CD1c-positive myeloid dendritic cell (primary cell): Measurements from ENCODE around the gene MAML3.

Experiments
- DNase-seq: peaks from one replicate; pipeline ENCODE4 v3.0.0-alpha.2; 2016; ENCODE audit errors: extremely low spot score

MAML3 gene

DNA sequence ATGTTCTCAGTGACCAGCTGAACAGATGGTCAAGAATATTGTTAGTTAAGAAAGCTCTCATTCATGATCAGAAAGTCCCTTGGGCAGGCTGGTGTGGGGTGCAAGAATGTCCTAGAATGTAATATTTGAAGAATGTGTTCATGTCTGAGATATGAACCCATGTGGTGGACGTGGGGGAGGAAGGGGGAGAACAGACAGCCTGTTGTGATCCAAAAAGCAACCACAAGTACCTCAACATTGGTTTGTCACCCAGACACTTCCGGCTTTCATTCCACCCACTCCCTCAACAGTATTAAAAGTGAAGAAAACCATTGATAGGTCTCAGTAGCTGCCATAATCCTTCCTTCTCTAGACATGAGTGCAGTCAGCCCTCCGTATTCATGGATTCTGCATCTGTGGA lies 82.2 kb downstream of the MAML3 start:
- peak; percentile 77 for DNase-seq

- DNase-seq, result no peak
Measured at GRCh38 chr4:140070973-140071372, 83.0 kb downstream of the MAML3 start.

DNA sequence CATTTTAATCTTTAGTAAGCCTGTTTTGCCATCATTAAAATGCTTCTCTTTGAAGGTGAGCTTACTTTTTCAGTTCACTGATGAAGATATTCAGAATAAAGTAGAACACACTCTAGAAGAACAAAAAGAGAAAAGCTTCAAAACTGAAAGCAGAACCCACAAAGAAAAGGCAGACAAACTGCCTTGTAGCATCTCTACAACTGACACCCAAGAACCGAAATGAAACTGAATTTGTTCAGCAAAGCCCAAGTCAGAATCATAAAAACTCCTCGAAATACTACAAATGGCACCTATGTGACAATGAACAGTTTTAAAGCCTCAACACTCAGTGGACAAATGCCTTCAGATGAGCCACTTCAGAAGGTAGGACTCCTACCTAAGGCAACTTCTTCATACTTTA lies 83.6 kb downstream of the MAML3 start:
- peak; percentile 10 for DNase-seq

DNA sequence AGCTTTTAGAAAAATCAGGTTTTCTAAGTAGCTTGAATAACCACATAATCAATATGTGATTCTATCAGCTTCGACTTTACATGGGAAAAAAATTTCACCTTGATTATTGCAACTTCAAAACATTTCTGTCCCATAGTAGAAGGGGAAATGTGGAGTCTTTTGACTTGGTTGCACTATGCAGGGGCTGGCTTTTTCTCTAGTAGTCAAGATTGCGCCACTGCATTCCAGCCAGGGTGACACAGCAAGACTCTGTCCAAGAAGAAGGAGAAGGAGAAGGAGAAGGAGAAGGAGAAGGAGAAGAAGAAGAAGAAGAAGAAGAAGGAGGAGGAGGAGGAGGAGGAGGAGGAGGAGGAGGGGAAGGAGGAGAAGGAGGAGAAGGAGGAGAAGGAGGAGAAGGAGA lies 84.9 kb downstream of the MAML3 start:
- peak; percentile 20 for DNase-seq

GRCh38 chr4:140068271-140068670 lies 85.7 kb downstream of the MAML3 start:
- no peak for DNase-seq

DNA sequence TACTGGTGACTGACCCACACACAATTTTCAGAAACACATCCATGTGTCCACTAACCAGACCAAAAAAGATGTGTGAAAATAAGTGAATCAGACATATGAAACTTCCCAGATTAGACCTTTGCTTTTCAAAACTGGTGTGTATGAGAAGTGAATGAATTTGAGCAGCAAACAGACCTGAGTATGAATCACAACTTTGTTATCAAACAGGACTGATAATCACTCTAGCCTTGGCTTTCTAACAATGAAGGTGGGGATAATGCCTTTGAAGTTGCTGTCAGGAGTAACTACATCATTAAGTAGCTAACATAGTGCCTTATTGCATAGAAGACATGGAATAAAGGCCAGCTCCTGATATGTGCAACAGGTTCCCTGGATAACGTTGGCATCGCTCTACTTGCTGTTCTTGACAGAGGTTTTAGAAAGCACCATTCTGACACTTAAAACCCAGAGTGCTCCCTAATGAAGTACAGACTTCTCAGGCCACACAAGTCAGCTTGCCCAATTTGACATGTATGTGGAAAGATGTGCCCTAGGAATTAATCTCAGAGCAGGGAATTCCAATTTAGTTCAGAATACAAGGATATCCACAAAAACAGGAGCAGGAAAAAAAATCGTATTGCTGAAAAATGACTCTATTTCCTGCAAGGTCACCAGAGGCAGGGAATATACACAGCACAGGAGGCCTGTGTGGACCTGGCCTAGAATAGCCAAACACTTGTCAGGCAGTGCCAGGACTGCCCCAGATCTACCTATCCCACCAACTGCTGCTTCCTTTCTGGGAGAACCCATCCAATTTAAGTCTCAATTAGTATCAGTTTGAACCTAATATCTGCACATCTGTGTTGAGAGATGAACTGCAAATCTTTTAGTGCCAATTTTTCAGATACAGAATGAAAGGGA lies 87.7 kb downstream of the MAML3 start:
- no peak for DNase-seq

- DNase-seq, result no peak
Measured at GRCh38 chr4:140065393-140065792, 88.6 kb downstream of the MAML3 start.

DNA sequence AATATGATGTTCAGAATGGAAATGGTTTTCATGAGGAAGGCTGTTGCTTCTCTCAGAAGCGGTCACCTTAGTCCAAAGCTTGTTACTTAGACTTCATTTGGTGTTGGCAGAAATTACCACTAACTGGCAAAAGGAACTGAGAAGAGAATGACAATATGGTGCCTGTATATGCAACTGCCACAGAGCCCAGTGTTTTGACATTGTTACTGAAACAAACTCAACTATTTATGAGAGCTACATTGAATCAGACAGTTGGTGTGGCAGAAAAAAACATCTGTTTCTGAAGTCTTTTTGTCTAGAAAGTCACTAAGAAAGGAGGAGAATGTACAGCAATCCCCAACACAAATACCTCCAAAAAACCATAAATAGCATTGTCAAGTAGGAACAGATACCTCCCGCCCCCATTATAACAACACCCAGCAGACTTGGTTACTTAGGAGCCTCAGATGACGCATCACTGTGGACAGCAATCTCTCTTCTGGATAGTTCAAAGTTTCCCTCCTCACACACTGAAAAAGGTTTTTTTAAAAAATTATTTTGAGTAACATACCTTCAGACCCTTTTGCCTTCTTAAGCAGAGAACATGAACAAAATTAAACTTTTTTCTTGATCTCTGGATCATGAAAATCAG lies 92.2 kb downstream of the MAML3 start:
- DNase-seq, result peak; percentile 52

DNA sequence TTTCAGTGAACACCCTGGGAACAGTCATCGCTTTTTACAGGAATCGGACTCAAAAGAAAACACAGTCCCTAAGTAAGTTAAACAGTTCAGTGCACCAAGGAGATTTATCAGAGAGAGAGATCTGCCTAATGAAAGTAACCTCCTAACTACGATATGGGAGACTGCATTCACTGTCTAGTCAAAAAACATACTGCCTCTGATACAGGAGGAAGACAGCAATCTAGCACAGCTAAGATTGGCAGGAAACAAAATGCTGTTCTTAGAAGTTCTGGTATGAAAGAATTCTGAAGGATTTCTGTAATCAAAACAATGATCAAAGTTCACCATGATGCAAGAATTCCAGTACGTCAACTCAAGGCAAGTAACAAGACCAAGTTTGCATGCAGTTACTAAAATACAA lies 92.8 kb downstream of the MAML3 start:
- no peak for DNase-seq

- DNase-seq, result no peak
Measured at GRCh38 chr4:140059159-140059558, 94.8 kb downstream of the MAML3 start.

DNA sequence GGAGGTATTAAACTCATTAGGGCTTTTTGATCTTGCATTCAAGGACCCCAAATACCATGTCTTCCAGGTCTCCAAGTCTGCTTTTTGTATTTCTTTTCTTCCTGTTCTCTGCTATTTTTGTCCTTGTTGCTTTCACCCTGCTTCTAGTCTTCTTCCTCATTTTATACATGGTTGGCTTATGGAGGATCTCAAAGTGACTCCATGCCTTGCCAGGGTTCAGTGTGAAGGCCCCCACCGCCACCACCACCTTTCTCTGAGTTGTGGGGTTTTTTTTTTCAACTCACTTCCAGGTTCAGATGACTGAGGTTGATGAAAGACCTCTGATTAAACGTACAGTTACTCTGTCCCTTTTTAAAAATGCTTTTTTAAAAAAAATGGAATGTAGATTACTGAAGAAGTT lies 96.3 kb downstream of the MAML3 start:
- DNase-seq, result peak; percentile 26

- DNase-seq, result no peak
Measured at GRCh38 chr4:140056015-140056414, 98.0 kb downstream of the MAML3 start.

GRCh38 chr4:140054861-140055260 lies 99.1 kb downstream of the MAML3 start:
- DNase-seq, result no peak

DNA sequence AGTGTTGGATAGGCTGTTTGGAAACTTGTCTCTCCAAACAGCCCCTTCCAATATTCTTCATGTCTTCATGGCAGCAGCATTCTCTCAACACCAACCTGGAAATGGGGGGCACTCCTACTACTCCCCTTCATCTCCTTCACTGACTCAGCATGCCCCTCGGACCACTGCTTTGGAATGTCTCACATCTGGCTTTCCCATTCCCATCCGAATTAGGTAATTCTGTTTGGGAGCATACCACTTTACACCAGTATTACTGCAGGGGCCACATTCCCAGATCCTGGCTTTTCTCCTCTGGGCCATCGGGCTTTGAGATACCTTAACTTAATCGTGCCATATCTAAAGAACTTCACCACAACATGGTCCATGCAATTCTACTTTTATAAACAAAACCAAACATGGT lies 100.8 kb downstream of the MAML3 start:
- no peak for DNase-seq

- DNase-seq, result peak; percentile 46
Measured at GRCh38 chr4:140052050-140052449, 101.9 kb downstream of the MAML3 start.

GRCh38 chr4:140049849-140050637 lies 103.9 kb downstream of the MAML3 start:
- DNase-seq, result no peak

GRCh38 chr4:140049024-140049848 lies 104.7 kb downstream of the MAML3 start:
- DNase-seq, result peak; percentile 19

DNA sequence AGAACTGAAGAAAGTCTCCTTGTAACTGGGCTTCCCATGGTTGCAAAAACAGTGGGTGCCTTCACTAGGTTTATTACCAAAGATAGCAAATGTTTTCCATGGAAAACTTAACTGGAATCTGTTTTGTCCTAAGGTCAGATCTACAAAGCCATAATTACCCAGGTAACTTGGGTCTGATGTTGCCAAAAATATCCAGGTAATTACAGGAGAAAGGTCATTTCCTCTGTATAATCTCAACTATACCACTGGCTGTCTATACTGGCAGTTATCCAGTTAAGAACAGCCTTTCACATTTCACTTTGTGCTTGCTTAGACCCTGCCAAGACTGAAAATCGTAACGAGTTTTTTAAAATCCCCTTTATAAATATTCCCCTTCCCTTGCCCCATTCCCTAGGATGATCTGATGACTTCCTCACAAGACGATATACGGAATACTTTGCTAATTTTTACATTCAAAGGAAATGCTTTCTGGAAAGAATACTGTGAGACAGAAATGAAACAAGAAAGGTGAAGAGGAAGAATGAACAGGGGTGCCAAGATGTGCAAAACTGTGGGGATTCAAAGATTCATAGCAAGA lies 105.5 kb downstream of the MAML3 start:
- DNase-seq, result no peak

DNA sequence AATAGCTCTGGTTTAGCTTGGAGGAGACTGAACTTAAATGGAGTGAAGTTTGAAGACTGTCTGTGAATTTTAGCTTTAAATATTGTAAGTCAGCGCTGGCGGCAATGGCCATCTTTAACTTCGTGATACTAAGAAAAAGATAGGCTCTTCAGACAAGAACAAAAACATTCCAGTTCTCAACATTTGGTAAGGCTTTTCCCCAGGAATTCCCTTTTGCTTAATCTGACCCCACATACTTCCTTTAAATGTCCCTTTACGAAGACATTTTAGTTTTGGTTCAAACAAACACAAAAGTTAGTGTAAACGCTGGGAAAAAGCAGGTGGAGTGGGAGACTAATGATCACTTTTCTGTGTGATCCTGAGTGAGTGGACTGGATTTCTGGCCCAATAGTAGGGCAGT lies 106.2 kb downstream of the MAML3 start:
- no peak for DNase-seq

DNA sequence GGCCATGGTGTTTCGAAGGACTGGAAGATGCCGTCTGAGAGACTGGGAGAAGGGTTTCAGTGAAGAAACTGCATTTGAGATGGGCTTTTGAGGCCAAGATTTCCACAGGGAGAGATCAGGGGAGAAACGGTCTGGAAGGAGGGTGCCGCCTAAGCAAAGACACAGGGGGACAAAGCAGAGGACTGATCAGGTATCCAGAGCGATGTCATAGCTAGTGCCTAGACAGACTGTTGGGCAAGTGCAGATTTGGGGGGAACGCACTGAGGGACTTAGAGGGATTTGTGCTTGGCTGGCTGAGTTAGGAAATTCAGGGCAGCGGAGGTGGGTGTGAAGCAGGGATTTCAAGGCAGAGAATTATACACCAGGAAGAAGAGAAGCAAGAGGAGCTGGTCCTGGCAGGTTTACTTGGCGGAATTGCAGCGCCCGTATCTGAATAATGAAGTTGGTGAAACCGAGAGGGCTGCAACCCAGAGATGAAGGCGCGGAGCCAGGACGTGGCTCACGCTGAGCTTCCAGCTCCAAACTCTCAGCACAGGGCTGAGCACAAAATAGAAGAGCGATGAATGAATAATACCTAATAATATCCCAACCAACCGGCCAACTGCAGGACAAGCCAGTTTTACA lies 106.9 kb downstream of the MAML3 start:
- DNase-seq, result no peak

DNA sequence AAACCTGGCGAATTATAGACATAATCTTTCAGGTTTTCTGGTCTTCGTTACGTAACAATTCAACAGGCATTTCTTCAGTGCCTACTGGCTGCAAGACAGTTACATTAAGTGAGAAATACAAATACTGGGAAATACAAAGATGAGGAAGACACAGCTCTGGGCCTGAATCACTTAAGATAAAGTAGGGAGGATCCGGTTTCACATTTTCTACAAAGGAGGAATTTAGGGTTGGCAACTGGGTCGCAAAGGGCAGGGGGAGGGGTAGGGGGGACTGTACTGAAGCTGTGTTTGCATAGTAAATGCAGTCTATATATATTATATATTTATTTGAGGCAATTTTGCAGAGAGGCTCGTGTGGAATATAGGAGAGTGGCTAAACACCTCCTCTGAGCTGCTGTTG lies 107.4 kb downstream of the MAML3 start:
- peak; percentile 31 for DNase-seq
